NCI-H128 (cell line): ENCODE results near the gene CHCHD4.
"Not testable (repeated sequence)": the region's sequence is repeated elsewhere in the genome, so short reads cannot be mapped to it uniquely, and the experiment has no call there.

Source experiments
- DNase-seq: peaks from one replicate; lab custom pipeline; 2025; ENCODE audit not compliant: unreplicated experiment; lab: John Stamatoyannopoulos, UW

The CHCHD4 gene

DNA sequence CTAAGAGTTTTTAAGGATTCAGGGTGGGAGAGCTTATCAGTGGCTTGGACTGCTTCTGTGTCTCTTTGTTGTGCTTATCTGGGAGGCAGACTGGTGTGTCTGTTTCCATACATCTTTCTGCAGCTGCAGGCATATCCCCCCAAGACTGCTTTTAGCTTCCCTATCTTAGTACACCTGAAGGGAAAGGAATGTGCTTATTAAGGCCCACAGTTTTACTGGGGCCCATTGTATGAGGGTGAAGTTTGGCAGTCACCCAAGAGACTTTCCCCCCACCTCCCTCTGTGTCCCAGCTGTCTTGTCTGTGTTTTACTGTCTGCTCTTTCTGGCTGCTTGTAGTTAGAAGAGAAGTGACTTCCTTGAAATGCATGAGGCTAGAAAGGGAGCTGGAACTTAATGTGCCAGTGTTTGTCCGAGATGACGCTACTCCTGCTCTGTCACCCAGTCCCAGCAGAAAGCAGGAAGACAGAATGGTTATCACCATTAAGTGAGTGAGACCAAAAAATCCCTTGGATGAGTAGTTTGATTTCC, 3.7 kb downstream of the CHCHD4 start:
- not testable (repeated sequence) for DNase-seq

DNA sequence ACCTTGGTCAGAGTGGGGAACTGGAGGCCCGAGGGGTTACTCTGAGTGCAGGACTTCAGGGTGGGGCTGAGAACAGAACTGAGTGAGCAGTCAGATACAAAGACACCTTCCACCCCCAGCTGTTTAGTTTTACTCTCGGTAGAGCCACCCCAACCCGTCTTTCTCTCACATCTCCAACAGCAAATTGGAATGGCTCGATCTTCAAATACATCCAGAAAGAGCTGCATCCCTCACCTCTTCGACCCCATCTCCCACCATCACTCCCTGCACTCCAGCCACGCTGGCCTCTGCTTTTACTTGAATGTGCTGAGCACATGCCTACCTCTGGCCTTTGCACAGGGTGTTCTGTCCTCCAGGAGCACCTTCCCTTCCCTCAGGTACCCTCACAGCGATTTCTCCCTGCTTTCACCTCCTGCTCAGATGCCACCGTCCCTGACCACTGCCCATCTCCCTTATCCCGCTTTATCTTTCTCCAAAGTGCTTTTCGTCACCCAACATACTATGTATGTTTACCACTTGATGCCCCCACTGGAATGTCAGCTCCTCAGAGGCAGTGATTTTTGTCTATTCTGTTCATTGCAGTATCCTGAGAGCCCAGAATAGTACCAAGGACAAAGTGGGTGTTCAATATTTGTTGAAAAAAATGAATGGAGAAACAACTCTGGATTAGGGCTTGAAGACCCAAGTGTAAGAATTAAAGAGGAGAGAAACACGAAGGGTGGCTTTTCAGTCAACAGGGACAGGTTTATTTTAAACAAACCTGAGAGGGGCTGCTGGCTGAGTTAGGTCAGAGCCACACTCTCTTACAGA, 4.4 kb downstream of the CHCHD4 start:
- no peak for DNase-seq

DNA sequence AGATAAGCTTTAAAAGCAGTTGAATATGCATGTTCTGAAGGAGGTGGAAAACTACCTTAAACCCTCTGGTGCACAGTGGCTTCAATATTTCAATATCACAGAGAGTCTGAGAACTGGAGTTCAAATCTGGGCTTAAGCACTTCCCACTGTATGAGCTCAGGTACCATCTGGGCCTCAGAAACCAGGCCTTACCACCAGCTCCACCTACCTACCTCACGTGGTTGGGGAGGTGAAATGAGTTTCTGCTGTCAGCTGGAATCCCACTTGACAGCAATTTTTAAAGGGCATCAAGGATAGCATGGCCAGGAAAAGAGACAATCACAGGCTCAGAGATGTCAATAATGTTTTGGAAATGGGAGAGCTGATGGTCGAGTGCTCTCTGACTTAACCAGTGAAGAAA, 5.0 kb downstream of the CHCHD4 start:
- no peak for DNase-seq

DNA sequence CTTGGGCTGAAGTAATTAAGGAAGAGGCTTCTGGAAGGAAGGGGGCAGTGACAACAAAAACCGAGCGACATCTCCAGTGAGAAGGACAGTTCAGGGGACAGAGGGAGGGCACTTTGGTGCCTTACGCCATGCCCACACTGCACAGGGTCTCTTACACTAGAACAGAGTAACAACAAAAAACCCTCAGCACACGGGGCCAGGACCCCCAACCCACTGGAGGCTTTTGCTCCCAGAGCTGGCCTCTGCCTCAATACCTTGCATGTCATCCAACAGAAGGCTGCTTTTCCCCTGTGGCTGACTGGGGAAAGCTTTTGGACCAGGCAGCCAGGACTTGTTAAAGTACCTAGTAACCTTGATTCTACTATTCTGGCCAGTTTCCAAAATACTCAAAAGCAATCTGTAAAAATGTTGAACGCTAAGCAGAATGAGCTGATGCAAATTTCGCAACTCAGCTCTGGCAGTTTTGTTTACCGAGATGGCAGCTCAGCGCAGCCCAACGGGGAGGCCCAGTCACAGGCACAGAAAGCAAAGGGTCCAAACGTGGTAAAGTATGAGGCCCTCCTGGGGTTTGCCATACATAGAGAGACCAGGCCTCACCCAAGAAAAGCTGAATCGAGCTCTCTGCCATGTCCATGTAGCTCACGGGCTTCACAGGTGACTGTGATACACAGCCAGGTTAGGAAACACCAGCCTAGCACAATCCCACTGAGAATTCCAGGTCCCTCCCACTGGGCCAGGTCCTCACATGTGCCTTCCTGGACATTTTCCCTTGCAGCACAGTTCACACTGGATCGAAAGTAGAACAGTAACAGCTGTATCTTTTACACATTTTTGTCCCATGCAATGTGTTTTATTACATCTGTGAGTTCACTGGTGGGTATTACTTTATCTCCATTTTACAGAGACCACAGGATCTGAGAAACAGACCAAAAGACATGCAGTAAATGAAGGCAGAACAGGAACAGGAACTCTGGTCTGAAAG, 6.0 kb downstream of the CHCHD4 start:
- DNase-seq, result no peak

DNA sequence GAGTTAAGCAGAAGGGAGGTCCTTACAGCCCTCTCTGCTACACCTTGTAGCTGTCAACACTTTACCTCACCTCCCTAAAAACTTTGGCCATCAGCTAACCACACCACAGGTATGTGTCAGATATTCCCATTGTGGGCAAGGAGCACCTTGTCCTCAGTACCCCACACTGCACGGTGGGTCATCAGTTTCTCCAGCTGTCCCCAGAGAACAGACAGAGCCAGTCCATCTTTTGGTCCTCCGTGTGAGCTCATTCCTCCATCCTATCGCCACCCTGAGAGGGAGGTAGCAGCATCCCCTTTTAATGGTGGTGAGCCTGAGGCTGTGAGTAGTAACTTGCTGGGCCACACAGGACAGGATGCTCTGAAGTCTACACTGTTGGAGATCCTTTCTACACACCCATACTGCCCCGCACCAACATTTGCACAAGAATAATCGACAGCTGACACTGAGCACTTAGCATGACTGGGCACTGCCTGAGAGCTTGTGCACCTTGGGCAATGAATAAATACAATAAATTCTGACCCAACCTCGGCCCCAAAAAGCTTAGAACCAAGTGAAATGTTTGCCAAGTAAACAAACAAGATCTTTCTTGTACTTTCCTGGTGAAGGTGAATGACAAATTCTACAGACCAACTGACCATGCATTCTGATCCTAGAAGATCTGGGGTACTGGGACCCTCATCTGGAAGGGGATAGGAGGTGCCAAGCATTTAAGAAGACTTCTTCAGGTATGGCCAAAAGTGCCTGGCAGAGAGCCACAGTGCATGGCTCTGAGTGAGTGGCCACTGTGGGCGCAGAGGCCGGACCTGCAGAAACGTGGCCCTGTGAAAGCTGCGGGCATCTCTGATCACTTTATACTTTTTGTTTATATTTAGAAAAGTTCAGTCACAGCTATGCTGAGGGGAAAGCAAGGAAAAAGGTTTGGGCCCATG, 6.9 kb downstream of the CHCHD4 start:
- no peak for DNase-seq

DNA sequence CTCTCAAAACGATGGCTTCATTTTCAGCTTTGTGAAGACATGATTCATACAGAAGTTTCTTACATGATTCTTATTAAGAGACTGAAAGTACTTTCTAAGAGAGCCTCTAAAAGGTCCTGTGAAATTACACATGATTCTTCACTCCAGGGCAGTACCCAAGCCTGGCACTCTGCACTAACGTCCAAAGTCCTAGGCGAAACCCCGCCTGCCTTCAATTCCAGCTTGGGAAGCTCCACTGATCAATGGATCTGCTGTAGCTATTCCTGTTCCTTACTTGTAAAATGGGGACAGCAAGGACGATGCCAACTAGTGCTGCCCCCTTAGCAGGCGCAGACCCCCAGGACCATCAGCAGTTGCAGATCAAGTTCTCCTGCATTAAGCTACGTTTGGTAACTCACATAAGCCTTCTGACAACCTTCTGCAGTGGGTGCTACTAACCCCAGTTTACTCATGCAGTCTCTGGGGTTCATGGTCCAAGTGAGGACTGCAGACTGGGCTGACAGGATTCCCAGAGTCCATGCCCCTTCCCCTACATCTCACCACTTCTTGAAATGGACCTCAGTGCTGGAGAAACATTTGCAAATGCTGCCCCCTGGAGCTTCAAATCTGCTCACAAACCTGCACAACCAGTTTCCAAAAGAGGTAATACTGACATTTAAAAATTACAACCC, 10.6 kb downstream of the CHCHD4 start:
- no peak for DNase-seq

DNA sequence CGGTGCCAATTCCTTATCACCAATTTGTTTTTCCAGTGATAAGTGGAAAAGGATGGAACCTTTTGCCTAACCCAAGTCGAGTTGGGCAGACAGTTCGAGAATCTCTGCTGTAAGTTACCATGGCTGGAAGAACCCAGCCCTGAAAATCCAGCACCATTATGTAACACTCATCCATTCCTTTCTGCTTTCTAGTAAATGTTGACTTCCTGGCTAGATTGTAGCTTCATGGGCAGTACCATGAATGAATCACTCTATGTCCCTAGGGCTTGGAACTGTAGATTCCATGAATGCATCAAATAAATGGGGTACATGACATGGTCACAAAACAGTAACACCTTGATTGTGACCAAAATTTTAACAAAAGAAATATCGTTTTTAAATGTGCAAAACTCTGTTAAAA, 14.0 kb downstream of the CHCHD4 start:
- no peak for DNase-seq

DNA sequence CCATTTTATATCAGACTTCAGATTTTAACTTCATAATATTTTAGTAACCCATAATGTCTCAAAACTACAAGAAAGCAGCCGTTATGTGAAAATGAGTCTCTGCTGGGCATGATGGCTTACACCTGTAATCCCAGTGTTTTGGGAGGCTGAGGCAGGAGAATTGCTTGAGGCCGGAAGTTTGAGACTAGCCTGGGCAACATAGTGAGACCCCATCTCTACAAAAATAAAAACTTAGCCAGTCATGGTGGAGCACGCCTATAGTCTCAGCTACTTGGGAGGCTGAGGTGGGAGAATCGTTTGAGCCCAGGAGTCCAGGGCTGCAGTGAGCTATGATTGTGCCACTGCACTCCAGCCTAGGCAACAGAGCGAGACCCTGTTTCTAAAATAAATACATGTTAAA, 14.8 kb downstream of the CHCHD4 start:
- not testable (repeated sequence) for DNase-seq

DNA sequence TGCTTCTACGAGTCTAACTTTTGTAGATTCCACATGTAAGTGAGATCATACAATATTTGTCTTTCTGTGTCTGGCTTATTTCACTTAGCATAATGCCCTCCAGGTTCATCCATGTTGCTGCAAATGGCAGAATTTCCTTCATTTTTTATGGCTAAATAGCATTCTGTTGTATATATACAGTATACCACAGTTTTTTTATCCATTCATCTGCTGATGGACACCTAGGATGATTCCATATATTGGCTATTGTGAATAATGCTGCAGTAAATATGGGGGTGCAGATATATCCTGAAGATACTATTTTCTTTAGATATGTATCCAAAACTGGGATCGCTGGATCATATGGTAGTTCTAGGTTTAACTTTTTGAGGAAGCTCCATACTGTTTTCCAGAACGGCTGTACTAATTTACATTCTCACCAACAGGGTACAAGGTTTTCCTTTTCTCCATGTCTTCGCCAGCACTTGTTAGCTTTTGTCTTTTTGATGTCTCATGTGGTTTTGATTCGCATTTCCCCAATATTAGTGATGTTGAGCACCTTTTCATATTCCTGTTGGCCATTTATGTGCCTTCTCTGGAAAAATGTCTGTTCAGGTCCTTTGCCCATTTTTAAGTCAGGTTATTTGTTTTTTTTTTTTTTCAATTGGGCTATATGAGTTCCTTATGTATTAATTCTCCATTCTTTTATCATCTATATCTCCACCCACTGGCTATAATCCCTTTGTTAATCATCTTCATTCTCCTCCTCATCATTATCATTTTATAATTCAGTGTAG, 26.9 kb downstream of the CHCHD4 start:
- no peak for DNase-seq

DNA sequence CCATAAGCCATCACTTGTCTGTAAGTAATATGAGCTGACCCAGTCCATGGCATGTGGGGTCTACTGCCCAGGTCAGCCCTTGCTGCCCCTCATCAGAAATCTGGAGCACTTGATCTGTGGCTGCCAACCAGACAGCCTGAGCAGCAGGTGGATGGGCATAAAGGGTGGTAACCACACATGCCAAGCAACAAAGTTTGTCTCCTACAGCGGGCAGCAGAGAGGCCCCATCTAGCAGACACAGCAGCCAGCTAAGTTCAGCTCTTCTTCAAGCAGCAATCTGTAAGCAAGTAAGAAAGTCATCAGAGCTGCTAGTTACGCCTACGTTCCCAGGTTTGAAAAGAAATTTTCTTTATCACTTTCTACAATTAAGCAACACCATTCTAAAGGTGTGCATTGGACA, 27.9 kb downstream of the CHCHD4 start:
- DNase-seq, result no peak

DNA sequence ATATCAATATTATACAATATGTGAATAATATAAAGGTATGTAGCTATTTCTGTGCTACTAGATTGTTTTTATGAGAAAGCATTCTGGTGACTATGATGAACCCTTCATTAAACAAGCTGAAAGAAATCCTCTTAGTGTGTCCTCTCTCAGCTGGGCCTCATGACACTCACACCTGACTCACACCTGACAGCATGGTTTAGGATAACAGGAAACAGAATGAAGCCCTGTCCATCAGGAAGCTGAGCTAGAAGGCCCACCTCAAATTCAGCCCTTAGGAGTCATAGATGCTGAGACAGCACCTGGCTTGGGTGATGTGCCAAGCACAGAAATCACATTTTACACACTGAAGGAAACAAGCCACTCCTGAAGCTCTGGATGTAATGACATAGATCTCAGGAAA, 30.8 kb downstream of the CHCHD4 start:
- DNase-seq, result no peak

DNA sequence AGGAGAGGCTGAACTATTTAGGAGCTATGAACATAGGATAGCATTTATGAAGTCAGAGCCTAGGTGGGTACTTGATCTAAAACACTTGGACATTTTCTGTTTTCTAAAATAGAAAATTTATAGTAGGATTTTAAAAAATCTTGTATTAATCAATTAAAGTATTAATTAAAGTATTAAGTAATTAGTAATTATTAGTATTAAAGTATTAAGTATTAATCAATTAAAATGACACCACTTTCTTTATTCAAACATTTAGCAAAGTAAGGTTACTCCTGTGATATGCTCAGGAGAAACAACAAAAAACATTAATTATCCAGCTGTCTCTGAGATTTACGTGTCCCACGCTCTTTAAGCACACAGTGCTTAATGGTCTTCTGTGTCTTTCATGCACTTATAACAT, 32.2 kb downstream of the CHCHD4 start:
- DNase-seq, result no peak

DNA sequence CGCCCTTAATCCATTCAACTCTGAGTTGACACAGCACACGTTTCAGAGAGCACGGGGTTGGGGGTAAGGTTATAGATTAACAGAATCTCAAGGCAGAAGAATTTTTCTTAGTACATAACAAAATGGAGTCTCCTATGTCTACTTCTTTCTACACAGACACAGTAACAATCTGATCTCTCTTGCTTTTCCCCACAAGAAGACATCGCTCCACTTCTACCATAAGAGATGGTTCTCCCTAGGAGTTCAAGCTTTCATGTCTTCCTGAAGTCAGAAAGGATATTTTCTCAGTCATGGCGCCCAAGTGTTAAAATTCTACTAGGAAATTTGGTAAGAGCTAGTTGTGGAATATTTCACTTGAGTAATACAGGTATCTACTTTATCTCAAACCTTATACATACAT, 32.7 kb downstream of the CHCHD4 start:
- DNase-seq, result not testable (repeated sequence)

DNA sequence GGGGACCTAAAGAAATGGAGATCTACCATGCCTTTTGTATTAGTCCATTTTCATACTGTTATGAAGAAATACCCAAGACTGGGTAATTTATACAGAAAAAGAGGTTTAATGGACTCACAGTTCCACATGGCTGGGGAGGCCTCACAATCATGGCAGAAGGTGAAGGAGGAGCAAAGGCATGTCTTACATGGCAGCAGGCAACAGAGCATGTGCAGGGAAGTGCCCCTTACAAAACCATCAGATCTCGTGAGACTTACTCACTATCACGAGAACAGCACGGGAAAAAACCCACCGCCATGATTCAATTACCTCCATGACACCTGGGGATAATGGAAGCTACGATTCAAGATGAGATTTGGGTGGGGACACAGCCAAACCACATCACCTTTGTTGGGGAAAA, 37.2 kb downstream of the CHCHD4 start:
- not testable (repeated sequence) for DNase-seq

DNA sequence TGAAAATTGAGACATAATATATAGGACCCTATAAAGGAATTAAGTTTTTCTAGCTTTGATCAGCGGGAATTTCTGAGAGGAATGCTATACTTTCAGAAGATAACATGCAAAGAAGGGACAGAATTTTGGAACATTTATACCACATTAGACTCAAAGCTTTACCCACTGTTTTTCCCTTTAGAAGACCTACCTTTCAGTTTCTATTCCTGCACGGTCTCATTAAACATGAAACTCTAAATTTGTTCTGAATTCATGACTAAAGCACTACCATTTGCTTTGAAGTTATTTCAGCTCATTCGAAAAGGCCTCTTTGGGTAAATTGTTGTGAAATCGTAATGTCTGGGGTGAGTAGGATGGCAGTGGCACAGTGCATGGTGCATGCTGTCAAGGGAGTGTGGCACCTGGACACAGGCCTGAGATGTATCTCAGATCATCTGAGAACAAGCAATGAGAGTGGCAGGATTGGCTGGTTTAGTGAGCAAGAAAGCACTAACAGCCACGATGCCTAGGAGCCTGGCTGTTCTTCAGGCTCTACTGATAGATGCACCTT, 42.5 kb downstream of the CHCHD4 start:
- no peak for DNase-seq

DNA sequence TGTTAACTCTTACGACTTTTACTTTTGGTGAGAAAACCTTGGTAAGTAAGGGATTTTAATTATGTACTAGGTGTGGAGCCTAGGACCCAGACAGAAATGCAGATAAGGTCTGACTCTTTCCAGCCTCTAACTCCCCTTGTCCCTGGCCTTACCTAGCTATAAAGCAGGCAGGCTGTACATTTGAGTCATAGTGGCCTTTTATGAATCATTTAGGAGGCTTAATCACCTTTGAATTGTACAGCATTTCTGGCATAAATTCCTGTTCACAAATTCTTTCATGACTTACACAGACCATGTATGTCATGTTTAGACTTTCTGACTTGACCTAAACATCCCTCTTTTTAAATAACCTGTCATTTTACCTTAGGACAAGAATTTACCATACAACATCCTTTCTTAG, 47.4 kb downstream of the CHCHD4 start:
- DNase-seq, result no peak

DNA sequence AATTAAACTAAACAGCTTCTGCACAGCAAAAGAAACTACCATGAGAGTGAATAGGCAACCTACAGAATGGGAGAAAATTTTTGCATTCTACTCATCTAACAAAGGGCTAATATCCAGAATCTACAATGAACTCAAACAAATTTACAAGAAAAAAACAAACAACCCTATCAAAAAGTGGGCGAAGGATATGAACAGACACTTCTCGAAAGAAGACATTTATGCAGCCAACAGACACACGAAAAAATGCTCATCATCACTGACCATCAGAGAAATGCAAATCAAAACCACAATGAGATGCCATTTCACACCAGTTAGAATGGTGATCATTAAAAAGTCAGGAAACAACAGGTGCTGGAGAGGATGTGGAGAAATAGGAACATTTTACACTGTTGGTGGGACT, 49.4 kb downstream of the CHCHD4 start:
- not testable (repeated sequence) for DNase-seq

DNA sequence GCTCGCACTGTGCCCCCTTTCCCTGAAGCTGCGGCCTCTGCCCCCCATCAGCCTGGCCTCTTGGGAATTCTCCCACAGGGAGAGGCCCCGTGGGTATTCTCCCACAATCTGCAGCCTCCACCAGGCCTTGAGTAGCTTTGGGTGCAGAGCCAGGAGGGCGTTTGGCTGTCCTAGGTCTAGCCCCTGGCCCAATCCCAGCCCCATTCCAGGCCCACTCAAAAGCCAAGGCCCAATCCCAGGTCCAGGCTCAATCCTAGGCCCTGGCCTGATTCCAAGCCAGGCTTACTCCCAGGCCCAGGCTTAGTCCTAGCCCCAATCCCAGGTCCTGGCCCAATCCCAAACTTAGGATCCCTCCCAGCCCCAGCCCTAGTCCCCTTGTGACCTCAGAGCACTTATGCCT, 59.8 kb downstream of the CHCHD4 start:
- DNase-seq, result no peak

DNA sequence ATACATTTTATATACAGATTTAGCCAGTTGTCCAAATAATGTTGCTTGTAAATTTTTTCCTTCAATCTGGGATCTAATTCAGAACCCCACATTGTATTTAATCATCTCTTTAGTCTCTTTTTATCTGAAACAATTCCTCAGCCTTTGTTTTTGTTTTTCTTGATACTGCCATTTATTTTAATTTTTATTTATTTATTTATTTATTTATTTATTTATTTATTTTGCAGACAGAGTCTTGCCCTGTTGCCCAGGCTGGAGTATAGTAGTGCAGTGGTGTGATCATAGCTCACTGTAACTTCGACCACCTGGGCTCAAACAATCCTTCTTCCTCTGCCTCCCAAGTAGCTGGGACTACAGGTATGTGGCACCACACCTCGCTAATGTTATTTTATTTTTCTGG, 61.5 kb downstream of the CHCHD4 start:
- DNase-seq, result no peak
